Heart left ventricle (tissue), 13 donors: ENCODE results near the gene PHACTR1.

Experiments used
- POLR2A ChIP-seq, 2 donors: fragments of 450-650 bp; IDR thresholded peaks; one replicate each; pipeline ENCODE4 v1.6.1; 2017; ENCODE audit warnings: antibody characterized with exemption in 2 of 2, mild to moderate bottlenecking in 2 of 2, moderate library complexity in 2 of 2
- TF ChIP-seq, protein P1 (sequence below), 12 donors: fragments of 200-600 bp; sonication (generic) in 4 of 12; IDR thresholded peaks; one replicate each; pipeline versions ENCODE4 v1.5.0 to v1.8.0; 2018 to 2022; ENCODE audit warnings: antibody characterized with exemption in 12 of 12, mild to moderate bottlenecking in 5 of 12
- donor health status: ischemic (EF 13 %, LVEDD 7.1; RV severe dilation, severe dysfunction).
- donor health status: DM: no; HTN: yes; CAD: no.
- donor health status: DM: no; HTN: no; CAD: no.
- donor health status: ischemic (EF 25% LVEDD 6.9; RV normal size, moderate dysfunction).
- donor health status: ischemic (EF 25% LVEDD 5.7; RV mildly dilated, moderate dysfunction).
- donor health status: ischemic (EF 35%, LVEDD 5.7; RV mildly dilated, moderate dysfunction).
- donor health status: nonischemic (EF 11% LVEDD 7.7; RV severe dilation, severe dysfunction).
- donor health status: DM: yes; HTN: yes; CAD: no.
- donor health status: PGD.
- donor health status: ischemic (EF 29% LVEDD 5.4; RV normal size, mild dysfunction).
- donor health status: nonischemic (EF 23%, LVEDD 6.1; RV moderate dilation, normal function).

DNA sequence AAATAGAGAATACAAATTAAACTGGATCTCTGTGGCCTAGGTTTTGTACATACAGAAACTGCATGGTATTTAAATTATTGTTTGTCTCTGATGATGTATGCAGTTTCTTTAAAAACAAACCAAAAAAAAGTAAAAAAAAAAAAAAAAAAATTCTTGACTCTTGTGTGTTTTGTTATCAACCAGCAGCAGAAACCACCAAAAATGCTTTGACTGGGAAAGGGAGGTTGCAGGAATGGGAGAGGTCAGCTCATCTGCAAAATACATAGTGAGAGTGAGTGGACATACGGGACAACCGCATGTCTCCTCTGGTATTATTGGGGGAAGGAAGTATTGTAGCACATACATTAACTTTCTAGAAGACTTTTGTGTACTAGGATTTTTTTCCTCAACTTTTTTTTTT lies 573.8 kb downstream of the PHACTR1 start:
- TF ChIP-seq, protein P1, sequence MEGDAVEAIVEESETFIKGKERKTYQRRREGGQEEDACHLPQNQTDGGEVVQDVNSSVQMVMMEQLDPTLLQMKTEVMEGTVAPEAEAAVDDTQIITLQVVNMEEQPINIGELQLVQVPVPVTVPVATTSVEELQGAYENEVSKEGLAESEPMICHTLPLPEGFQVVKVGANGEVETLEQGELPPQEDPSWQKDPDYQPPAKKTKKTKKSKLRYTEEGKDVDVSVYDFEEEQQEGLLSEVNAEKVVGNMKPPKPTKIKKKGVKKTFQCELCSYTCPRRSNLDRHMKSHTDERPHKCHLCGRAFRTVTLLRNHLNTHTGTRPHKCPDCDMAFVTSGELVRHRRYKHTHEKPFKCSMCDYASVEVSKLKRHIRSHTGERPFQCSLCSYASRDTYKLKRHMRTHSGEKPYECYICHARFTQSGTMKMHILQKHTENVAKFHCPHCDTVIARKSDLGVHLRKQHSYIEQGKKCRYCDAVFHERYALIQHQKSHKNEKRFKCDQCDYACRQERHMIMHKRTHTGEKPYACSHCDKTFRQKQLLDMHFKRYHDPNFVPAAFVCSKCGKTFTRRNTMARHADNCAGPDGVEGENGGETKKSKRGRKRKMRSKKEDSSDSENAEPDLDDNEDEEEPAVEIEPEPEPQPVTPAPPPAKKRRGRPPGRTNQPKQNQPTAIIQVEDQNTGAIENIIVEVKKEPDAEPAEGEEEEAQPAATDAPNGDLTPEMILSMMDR (IDR thresholded peaks at IDR 0.05): no peak
- no peak for TF ChIP-seq POLR2A (IDR thresholded peaks at IDR 0.05)
